Measurements from ENCODE around the gene SLF2.

Gene SLF2

DNA sequence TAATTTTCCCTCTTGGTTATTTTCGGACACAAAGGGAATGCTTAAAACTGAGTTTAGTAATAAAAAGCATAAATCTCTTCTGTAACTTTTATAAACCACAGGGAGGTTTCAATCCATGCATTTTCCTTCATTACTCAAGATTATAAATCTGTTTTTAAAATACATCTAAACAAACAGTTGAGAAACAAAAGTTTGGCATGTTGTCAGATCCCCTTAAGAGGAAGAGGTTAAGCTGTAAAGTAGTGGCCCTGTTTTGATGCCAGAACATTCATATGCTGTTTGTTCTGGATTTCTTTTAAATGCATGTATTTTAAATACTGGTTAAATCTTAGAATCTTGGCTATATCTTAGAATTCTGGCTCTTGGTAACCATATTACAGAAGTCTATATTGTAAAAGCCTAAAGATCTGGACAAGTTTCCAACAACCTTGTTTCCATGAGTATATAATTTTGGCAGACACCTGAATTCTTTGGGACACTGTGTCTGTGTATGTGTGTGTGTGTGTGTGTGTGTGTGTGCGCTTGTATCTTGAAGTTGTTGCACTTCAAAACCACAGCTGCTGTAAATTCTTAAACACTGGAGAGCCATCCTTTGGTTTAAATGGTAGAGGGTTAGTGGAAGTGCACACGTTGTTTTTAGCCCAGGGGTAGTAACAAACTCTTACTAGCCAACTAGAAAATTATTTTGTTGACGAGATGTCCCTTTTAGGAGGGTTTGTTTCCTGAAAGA is 49.8 kb downstream of the SLF2 start:
- TF ChIP-seq OSR1 (CRISPR knock-in tag; IDR thresholded peaks at IDR 0.05), result no peak
- no peak for TF ChIP-seq TSHZ2 (CRISPR knock-in tag; IDR thresholded peaks at IDR 0.05)
- no peak for TF ChIP-seq CSRNP3 (CRISPR knock-in tag; IDR thresholded peaks at IDR 0.05)
- no peak for TF ChIP-seq BACH2 (CRISPR knock-in tag; IDR thresholded peaks at IDR 0.05; ENCODE audit: borderline replicate concordance)
- TF ChIP-seq PPARA (CRISPR knock-in tag; IDR thresholded peaks at IDR 0.05; ENCODE audit: borderline replicate concordance), result no peak
- no peak for TF ChIP-seq SNAI2 (CRISPR knock-in tag; IDR thresholded peaks at IDR 0.05)
- no peak for TF ChIP-seq ESRRG (CRISPR knock-in tag; IDR thresholded peaks at IDR 0.05)
- no peak for TF ChIP-seq ZFP3 (CRISPR knock-in tag; IDR thresholded peaks at IDR 0.05)
- TF ChIP-seq ZNF70 (CRISPR knock-in tag; IDR thresholded peaks at IDR 0.05), result no peak
- no peak for TF ChIP-seq ARNTL (CRISPR knock-in tag; IDR thresholded peaks at IDR 0.05; ENCODE audit: borderline replicate concordance, low read depth)
- no peak for TF ChIP-seq CREB5 (CRISPR knock-in tag; IDR thresholded peaks at IDR 0.05; ENCODE audit: low read depth)
- TF ChIP-seq RARB (CRISPR knock-in tag; IDR thresholded peaks at IDR 0.05), result no peak
- no peak for TF ChIP-seq TOX (CRISPR knock-in tag; IDR thresholded peaks at IDR 0.05; ENCODE audit: borderline replicate concordance)
- no peak for TF ChIP-seq ZNF565 (CRISPR knock-in tag; conservative IDR thresholded peaks at IDR 0.05; ENCODE audit: low read depth)
- TF ChIP-seq ZNF8 (CRISPR knock-in tag; IDR thresholded peaks at IDR 0.05), result no peak
- no peak for TF ChIP-seq ZFP30 (CRISPR knock-in tag; IDR thresholded peaks at IDR 0.05)
- TF ChIP-seq CSDC2 (CRISPR knock-in tag; IDR thresholded peaks at IDR 0.05), result no peak
- TF ChIP-seq ZC3H10 (CRISPR knock-in tag; IDR thresholded peaks at IDR 0.05), result no peak
- no peak for TF ChIP-seq PATZ1 (CRISPR knock-in tag; IDR thresholded peaks at IDR 0.05; ENCODE audit: borderline replicate concordance)
- no peak for ATAC-seq

GRCh38 chr10:100963826-100964225 is 51.1 kb downstream of the SLF2 start:
- TF ChIP-seq BACH2 (CRISPR knock-in tag; IDR thresholded peaks at IDR 0.05; ENCODE audit: borderline replicate concordance) (no peak), CSRNP3 (CRISPR knock-in tag; IDR thresholded peaks at IDR 0.05) (no peak), ARNTL (CRISPR knock-in tag; IDR thresholded peaks at IDR 0.05; ENCODE audit: borderline replicate concordance, low read depth) (no peak), ESRRG (CRISPR knock-in tag; IDR thresholded peaks at IDR 0.05) (no peak), TSHZ2 (CRISPR knock-in tag; IDR thresholded peaks at IDR 0.05) (no peak)
- no peak for ATAC-seq
